Neural progenitor cell (in vitro differentiated cells): ENCODE measurements around the gene GLIS2. TPM values are rescaled to one million over a fixed set of nuclear protein-coding genes. Genes with fewer than 3 reads are reported as not detected.

Experiments used
- DNase-seq: peaks from one replicate; pipeline ENCODE4 v3.0.0-alpha.2; 2016; ENCODE audit warnings: low spot score
- H2AFZ ChIP-seq: fragments of 200-600 bp; sonication (generic); replicated peaks from 2 replicates; pipeline ENCODE4 v1.6.1; 2016; ENCODE audit warnings: antibody characterized with exemption
- H3F3A ChIP-seq: fragments of 200-600 bp; sonication (generic); 2 replicates; pipeline ENCODE4 v1.6.1; 2016; ENCODE audit warnings: antibody characterized with exemption, low read depth
- H3K27ac ChIP-seq: fragments of 200-600 bp; sonication (generic); 2 replicates; pipeline ENCODE4 v1.5.1; 2016; ENCODE audit warnings: mild to moderate bottlenecking
- H3K27me3 ChIP-seq: fragments of 200-600 bp; sonication (generic); 2 replicates; pipeline ENCODE4 v1.6.1; 2016; ENCODE audit warnings: mild to moderate bottlenecking, moderate library complexity
- H3K36me3 ChIP-seq: fragments of 200-600 bp; sonication (generic); 2 replicates; pipeline ENCODE4 v1.5.1; 2016
- H3K4me1 ChIP-seq: fragments of 200-600 bp; sonication (generic); 2 replicates; pipeline ENCODE4 v1.6.1; 2016; ENCODE audit warnings: mixed run types
- H3K4me2 ChIP-seq: fragments of 200-600 bp; sonication (generic); 2 replicates; pipeline ENCODE4 v1.6.1; 2016
- H3K4me3 ChIP-seq: fragments of 200-600 bp; sonication (generic); 2 replicates; pipeline ENCODE4 v1.5.1; 2016
- H3K79me2 ChIP-seq: fragments of 200-600 bp; sonication (generic); 2 replicates; pipeline ENCODE4 v1.6.1; 2016; ENCODE audit warnings: low read depth
- H3K9ac ChIP-seq: fragments of 200-600 bp; sonication (generic); 2 replicates; pipeline ENCODE4 v1.6.1; 2016
- H3K9me3 ChIP-seq: fragments of 200-600 bp; sonication (generic); 2 replicates; pipeline ENCODE4 v1.5.1; 2016; ENCODE audit warnings: low read depth
- H4K20me1 ChIP-seq: fragments of 200-600 bp; sonication (generic); 2 replicates; pipeline ENCODE4 v1.6.1; 2016; ENCODE audit warnings: low read depth
- H3K27ac Mint-ChIP-seq: 3 replicates; pipeline ENCODE4 v1.8.0; 2021; ENCODE audit warnings: mixed read lengths
- H3K27me3 Mint-ChIP-seq: 2 replicates; pipeline ENCODE4 v1.8.0; 2022; ENCODE audit warnings: low read depth, mild to moderate bottlenecking, inconsistent platforms, moderate library complexity, mixed read lengths; ENCODE audit not compliant: insufficient read depth
- H3K36me3 Mint-ChIP-seq: 3 replicates; pipeline ENCODE4 v1.8.0; 2021; ENCODE audit warnings: mixed read lengths
- H3K4me1 Mint-ChIP-seq: 3 replicates; pipeline ENCODE4 v1.8.0; 2021; ENCODE audit warnings: mixed read lengths
- H3K4me3 Mint-ChIP-seq: 3 replicates; pipeline ENCODE4 v1.8.0; 2021; ENCODE audit warnings: mild to moderate bottlenecking, moderate library complexity, mixed read lengths
- H3K9me3 Mint-ChIP-seq: 3 replicates; pipeline ENCODE4 v1.8.0; 2020; ENCODE audit warnings: mixed read lengths
- EZH2 ChIP-seq: fragments of 200-600 bp; sonication (generic); IDR thresholded peaks from 2 replicates; pipeline ENCODE4 v1.6.1; 2017; ENCODE audit warnings: antibody characterized with exemption, mild to moderate bottlenecking, moderate library complexity
- EZH2phosphoT487 ChIP-seq: fragments of 200-600 bp; sonication (generic); IDR thresholded peaks from 2 replicates; pipeline ENCODE4 v1.6.1; 2017; ENCODE audit warnings: antibody characterized with exemption
- total RNA-seq: library from RNA; depleted of rRNA; stranded (reverse); fragments of >200 nt; gene quantifications from 2 replicates; pipeline ENCODE4 v1.2.3, GENCODE V29; 2015; ENCODE audit warnings: low replicate concordance
- TF ChIP-seq, protein P1 (sequence below): fragments of 200-600 bp; sonication (generic); IDR thresholded peaks from 2 replicates; pipeline ENCODE4 v1.5.1; 2017; ENCODE audit warnings: antibody characterized with exemption, mild to moderate bottlenecking

The GLIS2 gene
- total RNA-seq, 1 donor from 2014 or later, result 0.15 TPM

DNA sequence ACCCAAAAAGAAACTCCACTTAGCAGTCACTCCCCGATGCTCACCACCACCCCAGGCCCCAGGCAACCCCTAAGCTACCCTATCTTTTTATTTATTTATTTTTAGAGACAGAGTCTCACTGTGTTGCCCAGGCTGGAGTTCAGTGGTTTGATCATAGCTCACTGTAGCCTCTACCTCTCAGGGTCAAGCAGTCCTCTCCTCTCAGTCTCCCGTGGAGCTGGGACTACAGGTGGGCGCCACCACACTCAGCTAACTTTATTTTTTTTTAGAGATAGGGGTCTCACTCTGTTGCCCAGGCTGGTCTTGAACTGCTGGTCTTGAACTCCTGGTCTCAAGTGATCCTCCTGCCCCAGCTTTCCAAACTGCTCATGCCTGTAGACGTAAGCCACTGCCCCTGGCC lies 14.7 kb upstream of the GLIS2 start:
- Mint-ChIP-seq H3K36me3 (no peaks in the 10 kb centered on the region), H3K9me3 (no peaks in the 10 kb centered on the region), H3K27me3 (peaks cover 13% of the 10 kb centered on the region)

GRCh38 chr16:4301968-4302367 lies 13.9 kb upstream of the GLIS2 start:
- no peaks in the 10 kb centered on the region for H3K27me3 ChIP-seq
- Mint-ChIP-seq H3K27me3 (peaks cover 17% of the 10 kb centered on the region), H3K36me3 (no peaks in the 10 kb centered on the region), H3K9me3 (no peaks in the 10 kb centered on the region), H3K4me1 (peaks cover 36% of the 10 kb centered on the region), H3K27ac (no peak overlapping the region), H3K4me3 (no peak overlapping the region)
- no peak overlapping the region for H3K4me2 ChIP-seq
- no peaks in the 10 kb centered on the region for H3K79me2 ChIP-seq
- peaks cover 8% of the 10 kb centered on the region for H3K4me1 ChIP-seq
- H3K27ac ChIP-seq, result no peak overlapping the region
- no peak overlapping the region for H3K4me3 ChIP-seq
- H3F3A ChIP-seq, result peaks cover 3% of the 10 kb centered on the region
- TF ChIP-seq EZH2, result no peak
- TF ChIP-seq, protein P1, sequence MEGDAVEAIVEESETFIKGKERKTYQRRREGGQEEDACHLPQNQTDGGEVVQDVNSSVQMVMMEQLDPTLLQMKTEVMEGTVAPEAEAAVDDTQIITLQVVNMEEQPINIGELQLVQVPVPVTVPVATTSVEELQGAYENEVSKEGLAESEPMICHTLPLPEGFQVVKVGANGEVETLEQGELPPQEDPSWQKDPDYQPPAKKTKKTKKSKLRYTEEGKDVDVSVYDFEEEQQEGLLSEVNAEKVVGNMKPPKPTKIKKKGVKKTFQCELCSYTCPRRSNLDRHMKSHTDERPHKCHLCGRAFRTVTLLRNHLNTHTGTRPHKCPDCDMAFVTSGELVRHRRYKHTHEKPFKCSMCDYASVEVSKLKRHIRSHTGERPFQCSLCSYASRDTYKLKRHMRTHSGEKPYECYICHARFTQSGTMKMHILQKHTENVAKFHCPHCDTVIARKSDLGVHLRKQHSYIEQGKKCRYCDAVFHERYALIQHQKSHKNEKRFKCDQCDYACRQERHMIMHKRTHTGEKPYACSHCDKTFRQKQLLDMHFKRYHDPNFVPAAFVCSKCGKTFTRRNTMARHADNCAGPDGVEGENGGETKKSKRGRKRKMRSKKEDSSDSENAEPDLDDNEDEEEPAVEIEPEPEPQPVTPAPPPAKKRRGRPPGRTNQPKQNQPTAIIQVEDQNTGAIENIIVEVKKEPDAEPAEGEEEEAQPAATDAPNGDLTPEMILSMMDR, result no peak
- no peak for DNase-seq
- no peak overlapping the region for H3K9ac ChIP-seq
- no peak overlapping the region for H2AFZ ChIP-seq
- H4K20me1 ChIP-seq, result no peaks in the 10 kb centered on the region
- no peaks in the 10 kb centered on the region for H3K36me3 ChIP-seq
- no peaks in the 10 kb centered on the region for H3K9me3 ChIP-seq

More for the DNA sequence above, 14.7 kb upstream of the GLIS2 start:
- no peaks in the 10 kb centered on the region for H3F3A ChIP-seq
- no peak for DNase-seq
- Mint-ChIP-seq H3K27ac (no peak overlapping the region), H3K4me3 (no peak overlapping the region), H3K4me1 (peaks cover 28% of the 10 kb centered on the region)
- no peaks in the 10 kb centered on the region for H3K79me2 ChIP-seq
- H3K9ac ChIP-seq, result no peak overlapping the region
- no peak overlapping the region for H3K4me3 ChIP-seq
- H3K4me1 ChIP-seq, result peaks cover 5% of the 10 kb centered on the region
- H3K36me3 ChIP-seq, result no peaks in the 10 kb centered on the region
- no peaks in the 10 kb centered on the region for H3K9me3 ChIP-seq
- no peak overlapping the region for H3K4me2 ChIP-seq
- no peaks in the 10 kb centered on the region for H4K20me1 ChIP-seq
- H2AFZ ChIP-seq, result no peak overlapping the region
- H3K27ac ChIP-seq, result no peak overlapping the region
- no peak for TF ChIP-seq EZH2
- no peak for TF ChIP-seq EZH2phosphoT487
- TF ChIP-seq, protein P1, result no peak
- H3K27me3 ChIP-seq, result no peaks in the 10 kb centered on the region

- TF ChIP-seq EZH2phosphoT487 (no peak), EZH2 (no peak)
- TF ChIP-seq, protein P1, result no peak
- H4K20me1 ChIP-seq, result no peaks in the 10 kb centered on the region
- no peak overlapping the region for H3K9ac ChIP-seq
- no peaks in the 10 kb centered on the region for H3K9me3 ChIP-seq
- Mint-ChIP-seq H3K27me3 (peaks cover 18% of the 10 kb centered on the region), H3K27ac (peak overlapping the region; percentile 70), H3K9me3 (no peaks in the 10 kb centered on the region), H3K4me1 (peaks cover 36% of the 10 kb centered on the region), H3K36me3 (no peaks in the 10 kb centered on the region), H3K4me3 (peak overlapping the region; percentile 71)
- H3K4me1 ChIP-seq, result peaks cover 11% of the 10 kb centered on the region
- no peaks in the 10 kb centered on the region for H3K79me2 ChIP-seq
- peaks cover 21% of the 10 kb centered on the region for H3F3A ChIP-seq
- no peak overlapping the region for H3K4me3 ChIP-seq
- DNase-seq, result no peak
- no peak overlapping the region for H3K27ac ChIP-seq
- H3K27me3 ChIP-seq, result no peaks in the 10 kb centered on the region
- no peak overlapping the region for H3K4me2 ChIP-seq
- H2AFZ ChIP-seq, result no peak overlapping the region
- no peaks in the 10 kb centered on the region for H3K36me3 ChIP-seq
Observed at GRCh38 chr16:4303973-4304372, 11.9 kb upstream of the GLIS2 start.
